Measurements from ENCODE around the gene SOWAHB.

Gene SOWAHB

DNA sequence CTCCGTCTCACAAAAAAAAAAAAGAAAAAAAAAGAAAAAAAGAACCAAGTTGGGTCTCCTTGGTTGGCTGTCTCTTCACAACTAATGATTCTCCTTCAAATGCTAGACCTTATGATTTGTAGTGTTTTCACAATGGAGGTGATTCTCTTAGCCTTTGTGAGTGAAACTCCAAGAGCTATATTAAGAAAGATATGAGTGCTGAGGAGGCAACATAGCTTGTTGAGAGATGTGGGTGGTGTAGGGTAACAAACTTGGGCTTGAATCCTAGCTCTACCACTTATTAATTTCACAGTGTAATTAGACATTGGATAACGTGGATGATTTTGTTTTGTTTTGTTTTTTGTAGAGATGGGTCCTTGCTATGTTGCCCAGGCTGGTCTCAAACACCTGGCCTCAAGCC, 41.2 kb upstream of the SOWAHB start:
- WGBS, 2 donors (ENCODE audit: extremely low coverage in 2 of 2, insufficient read length in 2 of 2, insufficient replicate concordance in 1 of 2) = no CpG with 5 or more reads among the region's 2 CpGs
- no peak overlapping the region for H3K27ac ChIP-seq (replicated peaks; ENCODE audit: low read length)
- H3K4me1 ChIP-seq (ENCODE audit: control insufficient read depth in 2 of 2, insufficient read depth in 1 of 2, low read depth in 1 of 2, low read length in 2 of 2) = no peaks in the 10 kb centered on the region

GRCh38 chr4:76931576-76932276, 33.8 kb upstream of the SOWAHB start:
- H3K4me2 ChIP-seq (ENCODE audit: insufficient read depth, low read length, poor library complexity, severe bottlenecking) = no peak overlapping the region

More for the DNA sequence above, 41.2 kb upstream of the SOWAHB start:
- Histone ChIP-seq H3K27me3 (ENCODE audit: control insufficient read depth in 3 of 3, insufficient read depth in 3 of 3, low read depth in 1 of 3, low read length in 3 of 3) (no peaks in the 10 kb centered on the region), H3K9me3 (replicated peaks in 1 of 2; ENCODE audit: control insufficient read depth in 2 of 2, insufficient read depth in 1 of 2, low read depth in 1 of 2, low read length in 2 of 2) (peaks cover 2 to 3% of the 10 kb centered on the region in 2 donors), H3K4me3 (ENCODE audit: low read length in 2 of 2) (no peak overlapping the region), H3K9ac (ENCODE audit: low read depth, low read length, poor library complexity) (no peak overlapping the region), H3K36me3 (replicated peaks in 1 of 2; ENCODE audit: control insufficient read depth in 2 of 2, insufficient read depth in 2 of 2, low read length in 2 of 2) (no peaks in the 10 kb centered on the region), H3K79me1 (ENCODE audit: low read depth, low read length) (no peaks in the 10 kb centered on the region), H2AFZ (ENCODE audit: low read length) (no peak overlapping the region), H3K14ac (ENCODE audit: low read length) (no peak overlapping the region), H2BK120ac (ENCODE audit: low read depth, low read length) (no peak overlapping the region), H3K4ac (ENCODE audit: low read length) (no peak overlapping the region), H4K8ac (ENCODE audit: low read depth, low read length) (no peak overlapping the region), H3K23ac (ENCODE audit: low read depth, low read length, poor library complexity) (no peak overlapping the region), H3K18ac (ENCODE audit: low read length) (no peak overlapping the region), H2BK15ac (ENCODE audit: low read length) (no peak overlapping the region), H2AK5ac (ENCODE audit: low read depth, low read length) (no peak overlapping the region), H4K91ac (ENCODE audit: low read depth, low read length, poor library complexity) (no peak overlapping the region), H3K4me2 (ENCODE audit: insufficient read depth, low read length, poor library complexity, severe bottlenecking) (no peak overlapping the region), H2BK12ac (ENCODE audit: low read length) (no peak overlapping the region), H2BK5ac (ENCODE audit: low read length) (no peak overlapping the region)
- DNase-seq (ENCODE audit: low spot score) = no peak

GRCh38 chr4:76931087-76931486, 33.1 kb upstream of the SOWAHB start:
- Histone ChIP-seq H3K9ac (ENCODE audit: low read depth, low read length, poor library complexity) (no peak overlapping the region), H3K4ac (ENCODE audit: low read length) (no peak overlapping the region), H3K79me1 (ENCODE audit: low read depth, low read length) (no peaks in the 10 kb centered on the region), H3K36me3 (replicated peaks in 1 of 2; ENCODE audit: control insufficient read depth in 2 of 2, insufficient read depth in 2 of 2, low read length in 2 of 2) (no peaks in the 10 kb centered on the region), H3K4me2 (ENCODE audit: insufficient read depth, low read length, poor library complexity, severe bottlenecking) (no peak overlapping the region), H2AK5ac (ENCODE audit: low read depth, low read length) (no peak overlapping the region), H2BK120ac (ENCODE audit: low read depth, low read length) (no peak overlapping the region), H2BK5ac (ENCODE audit: low read length) (no peak overlapping the region), H4K91ac (ENCODE audit: low read depth, low read length, poor library complexity) (no peak overlapping the region), H3K4me1 (ENCODE audit: control insufficient read depth in 2 of 2, insufficient read depth in 1 of 2, low read depth in 1 of 2, low read length in 2 of 2) (no peaks in the 10 kb centered on the region), H3K27ac (replicated peaks; ENCODE audit: low read length) (no peak overlapping the region), H3K27me3 (ENCODE audit: control insufficient read depth in 3 of 3, insufficient read depth in 3 of 3, low read depth in 1 of 3, low read length in 3 of 3) (no peaks in the 10 kb centered on the region), H4K8ac (ENCODE audit: low read depth, low read length) (no peak overlapping the region), H3K14ac (ENCODE audit: low read length) (no peak overlapping the region), H3K18ac (ENCODE audit: low read length) (no peak overlapping the region), H2BK15ac (ENCODE audit: low read length) (no peak overlapping the region), H3K4me3 (ENCODE audit: low read length in 2 of 2) (no peak overlapping the region), H2BK12ac (ENCODE audit: low read length) (no peak overlapping the region), H3K9me3 (replicated peaks in 1 of 2; ENCODE audit: control insufficient read depth in 2 of 2, insufficient read depth in 1 of 2, low read depth in 1 of 2, low read length in 2 of 2) (no peaks in the 10 kb centered on the region), H3K23ac (ENCODE audit: low read depth, low read length, poor library complexity) (no peak overlapping the region), H2AFZ (ENCODE audit: low read length) (no peak overlapping the region)
- no peak for DNase-seq (ENCODE audit: low spot score)

More at GRCh38 chr4:76931576-76932276, 33.8 kb upstream of the SOWAHB start:
- no peaks in the 10 kb centered on the region for H3K27me3 ChIP-seq (ENCODE audit: control insufficient read depth in 3 of 3, insufficient read depth in 3 of 3, low read depth in 1 of 3, low read length in 3 of 3)
- H2BK120ac ChIP-seq (ENCODE audit: low read depth, low read length) = no peak overlapping the region
- no peak overlapping the region for H4K8ac ChIP-seq (ENCODE audit: low read depth, low read length)
- H3K4me1 ChIP-seq (ENCODE audit: control insufficient read depth in 2 of 2, insufficient read depth in 1 of 2, low read depth in 1 of 2, low read length in 2 of 2) = no peaks in the 10 kb centered on the region
- H3K23ac ChIP-seq (ENCODE audit: low read depth, low read length, poor library complexity) = no peak overlapping the region
- no peak overlapping the region for H4K91ac ChIP-seq (ENCODE audit: low read depth, low read length, poor library complexity)
- H2BK15ac ChIP-seq (ENCODE audit: low read length) = no peak overlapping the region
- no peak overlapping the region for H3K4me3 ChIP-seq (ENCODE audit: low read length in 2 of 2)
- no peak overlapping the region for H2BK5ac ChIP-seq (ENCODE audit: low read length)
- DNase-seq (ENCODE audit: low spot score) = no peak
- H3K4ac ChIP-seq (ENCODE audit: low read length) = no peak overlapping the region
- H3K27ac ChIP-seq (replicated peaks; ENCODE audit: low read length) = no peak overlapping the region
- H2BK12ac ChIP-seq (ENCODE audit: low read length) = no peak overlapping the region
- H3K14ac ChIP-seq (ENCODE audit: low read length) = no peak overlapping the region
- H2AFZ ChIP-seq (ENCODE audit: low read length) = no peak overlapping the region
- no peaks in the 10 kb centered on the region for H3K36me3 ChIP-seq (replicated peaks in 1 of 2; ENCODE audit: control insufficient read depth in 2 of 2, insufficient read depth in 2 of 2, low read length in 2 of 2)
- no peaks in the 10 kb centered on the region for H3K79me1 ChIP-seq (ENCODE audit: low read depth, low read length)
- H3K18ac ChIP-seq (ENCODE audit: low read length) = no peak overlapping the region
- no CpG with 5 or more reads among the region's 7 CpGs for WGBS, 2 donors (ENCODE audit: extremely low coverage in 2 of 2, insufficient read length in 2 of 2, insufficient replicate concordance in 1 of 2)
- H3K9me3 ChIP-seq (replicated peaks in 1 of 2; ENCODE audit: control insufficient read depth in 2 of 2, insufficient read depth in 1 of 2, low read depth in 1 of 2, low read length in 2 of 2) = peaks cover 2 to 3% of the 10 kb centered on the region in 2 donors
- H2AK5ac ChIP-seq (ENCODE audit: low read depth, low read length) = no peak overlapping the region
- no peak overlapping the region for H3K9ac ChIP-seq (ENCODE audit: low read depth, low read length, poor library complexity)

DNA sequence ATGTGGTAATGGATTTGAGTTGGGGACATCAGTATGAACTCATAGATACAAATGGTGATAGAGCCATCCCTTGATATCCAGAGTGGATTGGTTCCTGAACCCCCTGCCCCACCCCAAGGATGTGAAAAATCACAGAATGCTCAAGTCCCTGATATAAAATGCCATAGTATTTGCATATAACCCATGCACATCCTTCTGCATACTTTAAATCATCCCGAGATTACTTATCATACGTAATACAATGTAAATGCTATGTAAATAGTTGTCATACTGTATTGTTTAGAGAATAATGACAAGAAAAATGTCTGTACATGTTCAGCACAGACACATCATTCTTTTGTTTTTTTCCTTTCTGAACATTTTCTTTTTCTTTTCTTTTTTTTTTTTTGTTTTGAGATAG, 32.7 kb upstream of the SOWAHB start:
- H3K4me1 ChIP-seq (ENCODE audit: control insufficient read depth in 2 of 2, insufficient read depth in 1 of 2, low read depth in 1 of 2, low read length in 2 of 2) = no peaks in the 10 kb centered on the region

More for the DNA sequence above, 32.7 kb upstream of the SOWAHB start:
- Histone ChIP-seq H3K4me2 (ENCODE audit: insufficient read depth, low read length, poor library complexity, severe bottlenecking) (no peak overlapping the region), H2AK5ac (ENCODE audit: low read depth, low read length) (no peak overlapping the region), H2BK5ac (ENCODE audit: low read length) (no peak overlapping the region), H2BK15ac (ENCODE audit: low read length) (no peak overlapping the region), H3K9ac (ENCODE audit: low read depth, low read length, poor library complexity) (no peak overlapping the region), H3K14ac (ENCODE audit: low read length) (no peak overlapping the region), H2BK120ac (ENCODE audit: low read depth, low read length) (no peak overlapping the region), H3K9me3 (replicated peaks in 1 of 2; ENCODE audit: control insufficient read depth in 2 of 2, insufficient read depth in 1 of 2, low read depth in 1 of 2, low read length in 2 of 2) (no peaks in the 10 kb centered on the region), H3K4ac (ENCODE audit: low read length) (no peak overlapping the region), H2AFZ (ENCODE audit: low read length) (no peak overlapping the region), H2BK12ac (ENCODE audit: low read length) (no peak overlapping the region), H3K27ac (replicated peaks; ENCODE audit: low read length) (no peak overlapping the region), H3K18ac (ENCODE audit: low read length) (no peak overlapping the region), H4K91ac (ENCODE audit: low read depth, low read length, poor library complexity) (no peak overlapping the region), H3K4me3 (ENCODE audit: low read length in 2 of 2) (no peak overlapping the region), H3K79me1 (ENCODE audit: low read depth, low read length) (no peaks in the 10 kb centered on the region), H4K8ac (ENCODE audit: low read depth, low read length) (no peak overlapping the region), H3K36me3 (replicated peaks in 1 of 2; ENCODE audit: control insufficient read depth in 2 of 2, insufficient read depth in 2 of 2, low read length in 2 of 2) (no peaks in the 10 kb centered on the region), H3K23ac (ENCODE audit: low read depth, low read length, poor library complexity) (no peak overlapping the region), H3K27me3 (ENCODE audit: control insufficient read depth in 3 of 3, insufficient read depth in 3 of 3, low read depth in 1 of 3, low read length in 3 of 3) (no peaks in the 10 kb centered on the region)
- DNase-seq (ENCODE audit: low spot score) = no peak
- no CpG with 5 or more reads among the region's 2 CpGs for WGBS, 2 donors (ENCODE audit: extremely low coverage in 2 of 2, insufficient read length in 2 of 2, insufficient replicate concordance in 1 of 2)

Data from neuronal stem cell (in vitro differentiated cells).